Colonic mucosa (tissue), 4 donors: Measurements from ENCODE around the gene ARID5B. TPM values are rescaled to one million over a fixed set of nuclear protein-coding genes. Genes with fewer than 3 reads are reported as not detected.

Experiments
- DNase-seq: peaks from one replicate; pipeline ENCODE4 v3.0.0-alpha.2; 2020
- H3K27ac ChIP-seq: fragments of 200-600 bp; one replicate; pipeline ENCODE4 v1.8.0; 2021
- H3K27me3 ChIP-seq: fragments of 200-600 bp; one replicate; pipeline ENCODE4 v1.8.0; 2021
- H3K36me3 ChIP-seq: fragments of 200-600 bp; one replicate; pipeline ENCODE4 v1.8.0; 2021
- H3K4me1 ChIP-seq: fragments of 200-600 bp; one replicate; pipeline ENCODE4 v1.8.0; 2021; ENCODE audit warnings: mild to moderate bottlenecking
- H3K4me3 ChIP-seq: fragments of 200-600 bp; one replicate; pipeline ENCODE4 v1.8.0; 2021
- H3K9ac ChIP-seq, 2 donors: one replicate each; pipeline ENCODE4 v1.7.0; 2013; ENCODE audit warnings: control low read depth in 2 of 2, low read depth in 2 of 2, low read length in 2 of 2
- H3K9me3 ChIP-seq: fragments of 200-600 bp; one replicate; pipeline ENCODE4 v1.8.0; 2021
- intact Hi-C: fragments of 100-400 bp; cut with DNase I; formaldehyde crosslinking; loops from one replicate; pipeline ENCODE4 v1.14.1; 2022
- total RNA-seq, 2 donors: library from RNA; stranded (reverse); fragmentation: NEBNext Ultra II Directional in 1 of 2; extraction: Animal tissue kit (Norgen Biotek cat#: 25700) in 1 of 2; gene quantifications; one replicate each; pipeline ENCODE4 v1.2.1, GENCODE V29; 2021
- TF ChIP-seq, protein P1 (sequence below): fragments of 200-600 bp; IDR thresholded peaks from one replicate; pipeline ENCODE4 v1.8.0; 2022; ENCODE audit warnings: antibody characterized with exemption, mild to moderate bottlenecking
- donor health status: healthy.
- donor health status: DM: no; HTN: no; CAD: no.
- donor health status: DM: no; HTN: no; CAD: no.

The ARID5B gene
- total RNA-seq, 2 donors from 2014 or later = 18.8 to 27.2 TPM

DNA sequence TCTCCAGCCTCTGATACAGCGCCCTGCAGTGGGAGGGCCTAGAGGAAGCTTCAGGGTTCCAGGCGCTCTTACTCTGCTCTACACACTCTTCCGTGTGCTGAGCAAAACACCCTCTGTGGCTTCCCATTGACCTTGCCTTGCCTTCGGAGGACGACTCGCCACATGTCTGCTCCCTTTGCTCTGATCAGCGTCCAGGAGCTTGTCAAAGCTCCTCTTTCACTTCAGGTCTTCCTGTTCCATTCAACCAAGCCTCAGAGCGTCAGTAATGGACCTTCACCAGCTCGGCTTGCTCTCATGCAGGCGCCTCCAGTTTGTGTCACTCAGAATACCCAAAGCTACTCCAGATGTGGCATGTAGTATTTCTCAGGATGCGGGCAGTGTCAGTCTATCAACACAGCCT, 173.9 kb downstream of the ARID5B start:
- no peaks in the 10 kb centered on the region for H3K9me3 ChIP-seq
- intact Hi-C loops = no loop called here
- TF ChIP-seq, protein P1, sequence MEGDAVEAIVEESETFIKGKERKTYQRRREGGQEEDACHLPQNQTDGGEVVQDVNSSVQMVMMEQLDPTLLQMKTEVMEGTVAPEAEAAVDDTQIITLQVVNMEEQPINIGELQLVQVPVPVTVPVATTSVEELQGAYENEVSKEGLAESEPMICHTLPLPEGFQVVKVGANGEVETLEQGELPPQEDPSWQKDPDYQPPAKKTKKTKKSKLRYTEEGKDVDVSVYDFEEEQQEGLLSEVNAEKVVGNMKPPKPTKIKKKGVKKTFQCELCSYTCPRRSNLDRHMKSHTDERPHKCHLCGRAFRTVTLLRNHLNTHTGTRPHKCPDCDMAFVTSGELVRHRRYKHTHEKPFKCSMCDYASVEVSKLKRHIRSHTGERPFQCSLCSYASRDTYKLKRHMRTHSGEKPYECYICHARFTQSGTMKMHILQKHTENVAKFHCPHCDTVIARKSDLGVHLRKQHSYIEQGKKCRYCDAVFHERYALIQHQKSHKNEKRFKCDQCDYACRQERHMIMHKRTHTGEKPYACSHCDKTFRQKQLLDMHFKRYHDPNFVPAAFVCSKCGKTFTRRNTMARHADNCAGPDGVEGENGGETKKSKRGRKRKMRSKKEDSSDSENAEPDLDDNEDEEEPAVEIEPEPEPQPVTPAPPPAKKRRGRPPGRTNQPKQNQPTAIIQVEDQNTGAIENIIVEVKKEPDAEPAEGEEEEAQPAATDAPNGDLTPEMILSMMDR = no peak
- no peaks in the 10 kb centered on the region for H3K36me3 ChIP-seq
- H3K4me3 ChIP-seq = no peak overlapping the region
- H3K27ac ChIP-seq = no peak overlapping the region
- no peak overlapping the region for H3K9ac ChIP-seq
- H3K27me3 ChIP-seq = no peaks in the 10 kb centered on the region
- no peak for DNase-seq
- H3K4me1 ChIP-seq = no peaks in the 10 kb centered on the region

GRCh38 chr10:62075912-62076311, 174.4 kb downstream of the ARID5B start:
- H3K27ac ChIP-seq = no peak overlapping the region
- no peak for DNase-seq
- TF ChIP-seq, protein P1 = no peak
- H3K36me3 ChIP-seq = no peaks in the 10 kb centered on the region
- no peaks in the 10 kb centered on the region for H3K4me1 ChIP-seq
- H3K27me3 ChIP-seq = no peaks in the 10 kb centered on the region
- intact Hi-C loops = no loop called here
- no peak overlapping the region for H3K9ac ChIP-seq
- H3K9me3 ChIP-seq = no peaks in the 10 kb centered on the region
- no peak overlapping the region for H3K4me3 ChIP-seq

DNA sequence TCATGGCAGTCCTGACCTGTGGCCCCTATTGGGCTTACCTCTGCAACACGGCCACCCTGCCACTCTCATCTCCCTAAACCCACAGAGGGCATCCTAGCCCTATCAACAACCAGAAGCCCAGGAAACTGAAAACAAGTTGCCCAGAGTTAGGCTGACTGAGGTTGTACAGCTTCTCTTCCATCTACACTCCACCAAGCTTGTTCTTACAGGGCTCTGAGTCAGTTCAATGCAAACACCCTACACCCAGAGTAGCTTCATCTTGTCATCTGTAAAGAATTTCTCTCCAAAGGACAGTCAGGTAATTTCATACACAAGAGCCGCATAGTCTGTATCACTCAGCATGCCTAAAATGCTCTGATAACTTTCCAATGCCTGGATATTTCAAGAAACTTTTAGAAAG, 175.4 kb downstream of the ARID5B start:
- intact Hi-C loops = no loop called here
- H3K9me3 ChIP-seq = no peaks in the 10 kb centered on the region
- H3K4me1 ChIP-seq = peaks cover 9% of the 10 kb centered on the region
- TF ChIP-seq, protein P1 = no peak
- no peak overlapping the region for H3K27ac ChIP-seq
- H3K4me3 ChIP-seq = no peak overlapping the region
- H3K9ac ChIP-seq = no peak overlapping the region
- no peak for DNase-seq
- H3K36me3 ChIP-seq = no peaks in the 10 kb centered on the region
- H3K27me3 ChIP-seq = no peaks in the 10 kb centered on the region

DNA sequence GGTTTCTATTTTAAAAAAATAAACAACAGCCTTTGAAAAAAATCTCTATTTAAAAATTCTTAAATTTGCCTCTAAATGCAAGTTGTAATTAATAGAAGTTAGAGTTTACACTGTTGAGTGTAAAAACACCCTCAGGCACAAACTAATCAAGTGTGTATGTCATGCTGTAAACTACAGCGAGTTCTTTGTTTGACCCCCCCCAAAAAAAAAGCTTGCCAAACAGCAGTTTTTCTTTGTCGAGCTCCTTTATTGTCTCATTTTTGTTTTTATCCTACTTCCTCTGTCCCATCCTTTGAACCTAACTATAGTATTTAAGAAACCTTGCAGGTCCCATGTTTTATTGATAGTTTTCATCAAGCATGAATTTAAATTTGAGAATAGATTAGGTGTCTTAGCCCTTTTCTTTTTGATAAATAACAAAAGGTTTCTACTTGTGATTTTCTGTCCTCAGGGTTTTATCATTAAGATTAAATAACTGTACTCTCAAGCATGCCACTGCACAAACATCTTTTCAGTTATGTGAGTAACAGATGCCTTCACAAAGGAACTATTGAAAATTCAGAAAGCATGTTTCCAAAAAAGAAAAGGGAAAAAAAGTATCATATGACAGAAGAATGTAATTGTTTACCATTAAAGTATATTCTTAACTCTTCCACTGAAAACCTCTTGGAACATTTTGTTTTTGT, 176.0 kb downstream of the ARID5B start:
- Histone ChIP-seq H3K9me3 (no peaks in the 10 kb centered on the region), H3K27ac (no peak overlapping the region), H3K27me3 (no peaks in the 10 kb centered on the region), H3K36me3 (no peaks in the 10 kb centered on the region), H3K4me1 (peaks cover 11% of the 10 kb centered on the region), H3K4me3 (no peak overlapping the region), H3K9ac (no peak overlapping the region)
- no peak for DNase-seq
- TF ChIP-seq, protein P1 = no peak
- intact Hi-C loops = no loop called here

GRCh38 chr10:62079885-62080559, 178.5 kb downstream of the ARID5B start:
- Histone ChIP-seq H3K4me3 (no peak overlapping the region), H3K27me3 (no peaks in the 10 kb centered on the region), H3K27ac (no peak overlapping the region), H3K36me3 (no peaks in the 10 kb centered on the region), H3K9ac (no peak overlapping the region), H3K9me3 (no peaks in the 10 kb centered on the region), H3K4me1 (peaks cover 11% of the 10 kb centered on the region)
- TF ChIP-seq, protein P1 = no peak
- intact Hi-C loops = no loop called here
- DNase-seq = no peak
